GM12873 (cell line): ENCODE measurements around the gene WDFY2.

ENCODE experiments used
- CTCF ChIP-seq: IDR thresholded peaks from 2 replicates; pipeline ENCODE4 v1.5.1; 2012; ENCODE audit warnings: low read depth, mild to moderate bottlenecking, moderate library complexity, low read length, control low read depth; ENCODE audit not compliant: insufficient read depth; ENCODE audit errors: missing control alignments

WDFY2 gene

GRCh38 chr13:51733374-51734298, 149.4 kb downstream of the WDFY2 start:
- TF ChIP-seq CTCF = no peak

GRCh38 chr13:51734786-51735185, 150.5 kb downstream of the WDFY2 start:
- TF ChIP-seq CTCF = no peak

DNA sequence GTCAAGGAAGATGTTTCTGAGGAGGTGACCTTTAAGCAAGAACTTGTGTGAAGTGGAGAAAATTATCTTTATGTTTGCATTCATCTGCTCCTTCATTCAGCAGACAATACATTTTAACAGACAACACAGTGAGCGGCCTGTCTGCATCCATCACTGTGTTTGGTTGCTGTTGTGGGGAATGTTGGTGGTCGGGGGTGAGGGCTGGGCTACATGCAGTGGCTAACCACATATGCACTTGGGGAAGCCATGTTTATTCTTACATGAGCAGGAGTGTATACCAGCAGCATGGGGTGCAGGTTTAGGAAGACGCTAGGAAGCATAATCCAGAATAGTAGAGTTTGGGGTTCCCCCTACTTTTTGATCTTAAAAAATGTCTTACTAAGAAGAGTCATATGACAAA, 153.3 kb downstream of the WDFY2 start:
- TF ChIP-seq CTCF = no peak

- no peak for TF ChIP-seq CTCF
Observed at GRCh38 chr13:51738226-51738905, 154.1 kb downstream of the WDFY2 start.

GRCh38 chr13:51739027-51739764, 154.9 kb downstream of the WDFY2 start:
- TF ChIP-seq CTCF = no peak

DNA sequence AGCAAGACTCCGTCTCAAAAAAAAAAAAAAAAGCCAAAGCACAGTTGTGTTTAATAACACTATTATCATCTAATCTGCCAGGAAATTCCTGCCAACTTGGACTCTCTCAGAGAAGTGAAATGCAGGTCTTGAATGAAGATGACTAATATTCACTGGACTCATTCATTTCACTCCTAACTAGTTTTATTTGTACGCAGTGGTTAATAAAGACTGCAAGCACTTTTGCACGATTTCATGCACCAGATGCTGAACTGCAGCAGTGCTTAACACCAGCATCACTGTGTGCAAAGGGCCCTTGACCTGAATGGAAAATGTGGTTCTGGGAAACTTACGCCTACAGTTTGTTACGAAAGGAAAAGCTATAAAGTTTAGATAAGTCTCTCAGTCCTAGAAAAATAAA, 156.4 kb downstream of the WDFY2 start:
- no peak for TF ChIP-seq CTCF

DNA sequence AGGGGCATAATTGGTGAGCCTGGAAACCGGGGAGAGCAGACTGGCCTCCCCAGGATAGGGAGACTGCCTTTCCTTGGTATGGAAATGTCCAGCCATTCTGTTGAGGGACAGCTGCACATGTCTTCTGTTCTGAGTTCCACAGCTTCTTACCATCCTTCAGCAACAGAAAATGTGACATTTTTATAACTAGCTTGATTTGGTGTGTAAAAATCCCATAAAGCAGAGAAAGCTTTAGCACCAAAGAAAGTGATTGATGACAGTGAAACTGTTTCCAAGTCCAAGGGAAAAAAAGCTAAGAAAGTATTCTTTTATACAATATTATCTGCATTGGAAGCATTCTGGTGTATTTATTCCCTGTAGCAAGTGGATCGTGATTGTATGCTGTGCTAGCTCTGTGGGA, 157.8 kb downstream of the WDFY2 start:
- TF ChIP-seq CTCF = no peak
